HCT116 (cell line): Measurements from ENCODE around the gene PCCA. TPM values are rescaled to one million over a fixed set of nuclear protein-coding genes. Genes with fewer than 3 reads are reported as not detected.

Experiments used
- ATAC-seq: fragments of 200-7000 bp; cut with Tn5 transposase; 2 replicates; pipeline ENCODE4 v1.9.1; 2020; ENCODE audit warnings: mild to moderate bottlenecking, moderate library complexity
- BruUV-seq: library from RNA; stranded (reverse); fragments of 400-500 nt; replicated peaks from 2 replicates; lab custom pipeline; 2021; lab: Mats Ljungman, UMichigan
- CTCF ChIA-PET: fragments of 300-600 bp; sonication (Branson Sonifier 250); formaldehyde crosslinking; loops from one replicate; lab custom pipeline; 2021; ENCODE audit warnings: antibody characterized with exemption; lab: Charles Lee
- POLR2A ChIA-PET: fragments of 300-600, 350-600 bp; sonication (Branson Sonifier 250); formaldehyde crosslinking; loops from one replicate; lab custom pipeline; 2021; ENCODE audit warnings: antibody characterized with exemption; lab: Charles Lee
- RAD21 ChIA-PET, 2 experiments: fragments of 300-600 bp; sonication (Branson Sonifier 250); formaldehyde crosslinking; loops; one replicate each; lab custom pipeline; 2023; ENCODE audit warnings: low total read pairs in 2 of 2; ENCODE audit not compliant: uncharacterized antibody in 2 of 2, unreplicated experiment in 2 of 2, low non-redundant PET in 1 of 2; lab: Charles Lee
- DNase-seq: peaks from one replicate; pipeline ENCODE4 v3.0.0-alpha.2; 2010; ENCODE audit warnings: low read depth, low spot score
- H2AFZ ChIP-seq: fragments of 200-600 bp; shearing (Covaris generic), sonication (generic); 2 replicates; pipeline ENCODE4 v1.6.1; 2017; ENCODE audit warnings: low read depth, mixed run types, mixed read lengths, antibody characterized with exemption, low read length; ENCODE audit not compliant: poor library complexity, severe bottlenecking
- H3K27ac ChIP-seq: 2 replicates; pipeline ENCODE4 v1.5.1; 2012; ENCODE audit warnings: low read depth, low read length
- H3K27me3 ChIP-seq: fragments of 200-600 bp; sonication (generic); 2 replicates; pipeline ENCODE4 v1.6.1; 2016; ENCODE audit warnings: mixed run types, low read length, mixed read lengths; ENCODE audit not compliant: insufficient read depth
- H3K36me3 ChIP-seq, 2 experiments: fragments of 200-500 bp in 1 of 2; fragments of 200-600 bp in 1 of 2; sonication (Bioruptor generic) in 1 of 2; sonication (generic) in 1 of 2; 2 replicates each; pipeline versions ENCODE4 v1.5.1 to v1.6.1; 2014 to 2016; ENCODE audit warnings: low read length in 2 of 2, inconsistent platforms in 1 of 2, mixed read lengths in 1 of 2, mixed run types in 1 of 2; ENCODE audit not compliant: insufficient read depth in 2 of 2, control insufficient read depth in 1 of 2
- H3K4me1 ChIP-seq, 2 experiments: fragments of 200-600 bp in 1 of 2; sonication (generic) in 1 of 2; 2 replicates each; pipeline versions ENCODE4 v1.5.1 to v1.6.1; 2012 to 2017; ENCODE audit warnings: low read length in 2 of 2, inconsistent platforms in 1 of 2, mild to moderate bottlenecking in 1 of 2, mixed read lengths in 1 of 2, mixed run types in 1 of 2, moderate library complexity in 1 of 2; ENCODE audit not compliant: insufficient read depth in 2 of 2, control insufficient read depth in 1 of 2
- H3K4me2 ChIP-seq: fragments of 200-600 bp; sonication (generic); 2 replicates; pipeline ENCODE4 v1.6.1; 2017; ENCODE audit warnings: mixed run types, low read length, mixed read lengths
- H3K4me3 ChIP-seq, 2 experiments: fragments of 200-600 bp in 1 of 2; sonication (generic) in 1 of 2; replicated peaks in 1 of 2; 2 replicates each; pipeline ENCODE4 v1.5.1; 2011 to 2016; ENCODE audit warnings: low read length in 2 of 2, control low read depth in 1 of 2, low read depth in 1 of 2, mild to moderate bottlenecking in 1 of 2, mixed read lengths in 1 of 2, mixed run types in 1 of 2
- H3K79me2 ChIP-seq: fragments of 200-600 bp; sonication (generic); 2 replicates; pipeline ENCODE4 v1.6.1; 2017; ENCODE audit warnings: mild to moderate bottlenecking, mixed run types, low read length, moderate library complexity, mixed read lengths; ENCODE audit not compliant: insufficient read depth
- H3K9ac ChIP-seq: fragments of 200-600 bp; sonication (generic); 2 replicates; pipeline ENCODE4 v1.6.1; 2016; ENCODE audit warnings: low read length, mixed read lengths
- H3K9me2 ChIP-seq: fragments of 200-600 bp; sonication (generic), shearing (Covaris generic); 2 replicates; pipeline ENCODE4 v1.6.1; 2017; ENCODE audit warnings: mixed run types, mild to moderate bottlenecking, moderate library complexity; ENCODE audit not compliant: insufficient read depth
- H3K9me3 ChIP-seq, 2 experiments: fragments of 200-500 bp in 1 of 2; fragments of 200-600 bp in 1 of 2; sonication (Bioruptor generic) in 1 of 2; sonication (generic) in 1 of 2; 2 replicates each; pipeline ENCODE4 v1.6.1; 2014 to 2017; ENCODE audit warnings: low read length in 2 of 2, mixed read lengths in 2 of 2, inconsistent platforms in 1 of 2, low read depth in 1 of 2, mild to moderate bottlenecking in 1 of 2, mixed run types in 1 of 2, moderate library complexity in 1 of 2; ENCODE audit not compliant: control insufficient read depth in 1 of 2, insufficient read depth in 1 of 2
- H4K20me1 ChIP-seq: fragments of 200-600 bp; sonication (generic), shearing (Covaris generic); 2 replicates; pipeline ENCODE4 v1.6.1; 2017; ENCODE audit warnings: mixed run types, mild to moderate bottlenecking, moderate library complexity; ENCODE audit not compliant: insufficient read depth
- ATF3 ChIP-seq: IDR thresholded peaks from 2 replicates; pipeline ENCODE4 v1.6.1; 2012
- EGR1 ChIP-seq: IDR thresholded peaks from 2 replicates; pipeline ENCODE4 v1.6.1; 2012; ENCODE audit warnings: low read depth
- EZH2 ChIP-seq: fragments of 200-600 bp; sonication (generic); IDR thresholded peaks from 2 replicates; pipeline ENCODE4 v1.6.1; 2017; ENCODE audit warnings: antibody characterized with exemption, mixed run types
- EZH2phosphoT487 ChIP-seq: fragments of 200-600 bp; IDR thresholded peaks from 2 replicates; pipeline ENCODE4 v1.6.1; 2018; ENCODE audit warnings: antibody characterized with exemption, borderline replicate concordance
- POLR2A ChIP-seq: IDR thresholded peaks from 2 replicates; pipeline ENCODE4 v1.7.0; 2011; ENCODE audit warnings: borderline replicate concordance; ENCODE audit not compliant: insufficient read depth, insufficient read length; ENCODE audit errors: extremely low read depth
- RAD21 ChIP-seq: IDR thresholded peaks from 2 replicates; pipeline ENCODE4 v1.6.1; 2012; ENCODE audit warnings: low read depth, mild to moderate bottlenecking
- SRF ChIP-seq: IDR thresholded peaks from 2 replicates; pipeline ENCODE4 v1.6.1; 2012; ENCODE audit warnings: low read depth
- YY1 ChIP-seq: IDR thresholded peaks from 2 replicates; pipeline ENCODE4 v1.6.1; 2011; ENCODE audit warnings: low read length, low read depth, moderate library complexity, mild to moderate bottlenecking; ENCODE audit not compliant: insufficient replicate concordance; ENCODE audit errors: extremely low read depth
- ZBTB33 ChIP-seq: IDR thresholded peaks from 2 replicates; pipeline ENCODE4 v1.6.1; 2011; ENCODE audit warnings: mild to moderate bottlenecking, low read length, moderate library complexity; ENCODE audit not compliant: insufficient replicate concordance; ENCODE audit errors: extremely low read depth
- ZFX ChIP-seq: fragments of 450-650 bp; IDR thresholded peaks from 2 replicates; pipeline ENCODE4 v1.6.1; 2017
- intact Hi-C: fragments of 100-400 bp; cut with micrococcal nuclease; formaldehyde crosslinking; loops from 2 replicates; pipeline ENCODE4 v1.10.0; 2022
- total RNA-seq: library from RNA; stranded (reverse); gene quantifications from one replicate; pipeline ENCODE4 v1.2.1, GENCODE V29; 2021; ENCODE audit not compliant: unreplicated experiment

PCCA gene
- total RNA-seq, 1 experiment from 2014 or later: 23.0 TPM

- Histone ChIP-seq H3K4me3 (no peak overlapping the region), H3K79me2 (no peaks in the 10 kb centered on the region), H3K27ac (no peak overlapping the region), H2AFZ (no peak overlapping the region), H3K4me2 (no peak overlapping the region), H3K4me1 (no peaks in the 10 kb centered on the region), H3K9me3 (no peaks in the 10 kb centered on the region), H3K36me3 (no peaks in the 10 kb centered on the region), H3K9me2 (no peaks in the 10 kb centered on the region), H3K9ac (no peak overlapping the region), H3K27me3 (no peaks in the 10 kb centered on the region), H4K20me1 (no peaks in the 10 kb centered on the region)
- ATAC-seq (no peak), DNase-seq (no peak)
- no TSS peak for BruUV-seq
- ChIA-PET CTCF (no interaction called here), RAD21 (no interaction called here), POLR2A (no interaction called here)
- intact Hi-C loops: no loop called here
- TF ChIP-seq POLR2A (no peak), EGR1 (no peak), EZH2phosphoT487 (no peak), YY1 (no peak), SRF (no peak), ZFX (no peak), ZBTB33 (no peak), EZH2 (no peak), RAD21 (no peak), ATF3 (no peak)
Measured at GRCh38 chr13:100163375-100163774, 74.5 kb downstream of the PCCA start.
